ENCODE data around the gene GPR152.
"Not testable (repeated sequence)": the region's sequence is repeated elsewhere in the genome, so short reads cannot be mapped to it uniquely, and the experiment has no call there.

GPR152 gene

GRCh38 chr11:67439321-67440228, 13.0 kb downstream of the GPR152 start:
- peak; percentile 40 for DNase-seq

GRCh38 chr11:67438158-67438902, 14.2 kb downstream of the GPR152 start:
- peak; percentile 83 for DNase-seq

- DNase-seq = no peak
Measured at GRCh38 chr11:67437809-67438157, 14.7 kb downstream of the GPR152 start.

- peak; percentile 68 for DNase-seq
Measured at GRCh38 chr11:67437082-67437808, 15.3 kb downstream of the GPR152 start, which contains the start of gene PTPRCAP. PTPRCAP (minus strand) TSS chr11:67437682; CDS start chr11:67437619, 63 bp downstream.

- DNase-seq = peak; percentile 70
Measured at GRCh38 chr11:67436459-67437081, 16.0 kb downstream of the GPR152 start.

GRCh38 chr11:67435727-67436458, 16.6 kb downstream of the GPR152 start:
- DNase-seq = no peak

GRCh38 chr11:67435031-67435726, 17.4 kb downstream of the GPR152 start:
- DNase-seq = no peak

- DNase-seq = peak; percentile 40
Measured at GRCh38 chr11:67434395-67434881, 18.1 kb downstream of the GPR152 start.

GRCh38 chr11:67433536-67434394, 18.8 kb downstream of the GPR152 start:
- no peak for DNase-seq

GRCh38 chr11:67432655-67433349, 19.7 kb downstream of the GPR152 start:
- no peak for DNase-seq

GRCh38 chr11:67431346-67432249, 20.9 kb downstream of the GPR152 start:
- DNase-seq = no peak

GRCh38 chr11:67429722-67430121, 22.8 kb downstream of the GPR152 start:
- DNase-seq = no peak

- DNase-seq = no peak
Measured at GRCh38 chr11:67429038-67429668, 23.4 kb downstream of the GPR152 start.

- DNase-seq = peak; percentile 100
Measured at GRCh38 chr11:67428052-67429001, 24.2 kb downstream of the GPR152 start, which contains the start of gene RPS6KB2. RPS6KB2 (plus strand) TSS chr11:67428494; CDS start chr11:67428546, 52 bp downstream.

GRCh38 chr11:67427364-67427859, 25.1 kb downstream of the GPR152 start:
- not testable (repeated sequence) for DNase-seq

GRCh38 chr11:67423891-67424613, 28.5 kb downstream of the GPR152 start:
- no peak for DNase-seq

All from activated naive CD4-positive, alpha-beta T cell treated with Interleukin-2 at 50 U/mL for 16 hours (primary cell).